Gastrocnemius medialis (tissue), 4 donors: ENCODE data around the gene GPAM.

Experiments
- POLR2A ChIP-seq, 2 donors: fragments of 450-650 bp; IDR thresholded peaks; one replicate each; pipeline ENCODE4 v1.6.1; 2017; ENCODE audit warnings: antibody characterized with exemption in 2 of 2, mild to moderate bottlenecking in 2 of 2, moderate library complexity in 2 of 2
- TF ChIP-seq, protein P1 (sequence below), 5 experiments: fragments of 450-650 bp in 3 of 5; fragments of 200-600 bp in 2 of 5; sonication (generic) in 2 of 5; IDR thresholded peaks in 4 of 5; conservative IDR thresholded peaks in 1 of 5; 1 replicate in 4 of 5; 2 replicates in 1 of 5; pipeline ENCODE4 v1.5.1; 2016 to 2019; ENCODE audit warnings: antibody characterized with exemption in 5 of 5, mild to moderate bottlenecking in 3 of 5, moderate library complexity in 3 of 5

DNA sequence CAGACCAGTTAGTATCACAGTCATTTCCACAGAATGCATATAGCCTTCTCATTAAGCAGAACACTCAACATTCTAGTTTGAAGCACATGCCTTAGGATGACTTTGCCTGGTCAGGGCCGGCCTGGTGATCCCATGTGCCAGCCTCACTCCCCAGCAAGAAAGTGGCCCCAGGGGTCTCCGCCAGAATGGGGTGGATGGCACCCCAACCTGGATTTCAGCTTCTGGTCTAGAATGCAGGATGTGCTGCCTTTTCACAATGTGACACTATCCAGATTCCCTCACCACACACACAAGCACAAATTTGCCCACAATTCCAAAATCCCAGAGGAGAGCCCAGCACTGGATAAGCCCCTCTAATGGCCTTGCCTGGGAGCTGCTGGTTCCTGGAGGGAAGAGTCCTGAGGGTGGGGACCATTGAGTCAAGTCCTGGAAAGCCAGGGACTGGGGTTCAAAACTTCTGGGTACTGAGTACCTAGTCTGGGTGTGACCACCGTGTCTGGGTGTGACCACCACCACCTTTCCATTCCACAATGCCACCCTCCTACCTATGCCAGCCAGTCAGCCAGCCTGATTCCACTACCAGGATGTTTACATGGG lies 41.5 kb upstream of the GPAM start:
- TF ChIP-seq, protein P1, sequence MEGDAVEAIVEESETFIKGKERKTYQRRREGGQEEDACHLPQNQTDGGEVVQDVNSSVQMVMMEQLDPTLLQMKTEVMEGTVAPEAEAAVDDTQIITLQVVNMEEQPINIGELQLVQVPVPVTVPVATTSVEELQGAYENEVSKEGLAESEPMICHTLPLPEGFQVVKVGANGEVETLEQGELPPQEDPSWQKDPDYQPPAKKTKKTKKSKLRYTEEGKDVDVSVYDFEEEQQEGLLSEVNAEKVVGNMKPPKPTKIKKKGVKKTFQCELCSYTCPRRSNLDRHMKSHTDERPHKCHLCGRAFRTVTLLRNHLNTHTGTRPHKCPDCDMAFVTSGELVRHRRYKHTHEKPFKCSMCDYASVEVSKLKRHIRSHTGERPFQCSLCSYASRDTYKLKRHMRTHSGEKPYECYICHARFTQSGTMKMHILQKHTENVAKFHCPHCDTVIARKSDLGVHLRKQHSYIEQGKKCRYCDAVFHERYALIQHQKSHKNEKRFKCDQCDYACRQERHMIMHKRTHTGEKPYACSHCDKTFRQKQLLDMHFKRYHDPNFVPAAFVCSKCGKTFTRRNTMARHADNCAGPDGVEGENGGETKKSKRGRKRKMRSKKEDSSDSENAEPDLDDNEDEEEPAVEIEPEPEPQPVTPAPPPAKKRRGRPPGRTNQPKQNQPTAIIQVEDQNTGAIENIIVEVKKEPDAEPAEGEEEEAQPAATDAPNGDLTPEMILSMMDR (IDR thresholded peaks at IDR 0.05 in 4 of 5, conservative IDR thresholded peaks at IDR 0.05 in 1 of 5), result no peak
- TF ChIP-seq POLR2A (IDR thresholded peaks at IDR 0.05), result no peak
